ENCODE data around the gene KRTAP5-5. TPM values are rescaled to one million over a fixed set of nuclear protein-coding genes. Genes with fewer than 3 reads are reported as not detected.
"Not testable (repeated sequence)": the region's sequence is repeated elsewhere in the genome, so short reads cannot be mapped to it uniquely, and the experiment has no call there.

KRTAP5-5 gene
- total and polyA plus RNA-seq, 10 of the 15 experiments (the other 5 are each of a cell fraction or from before 2014, with no cell fraction given), result not detected

DNA sequence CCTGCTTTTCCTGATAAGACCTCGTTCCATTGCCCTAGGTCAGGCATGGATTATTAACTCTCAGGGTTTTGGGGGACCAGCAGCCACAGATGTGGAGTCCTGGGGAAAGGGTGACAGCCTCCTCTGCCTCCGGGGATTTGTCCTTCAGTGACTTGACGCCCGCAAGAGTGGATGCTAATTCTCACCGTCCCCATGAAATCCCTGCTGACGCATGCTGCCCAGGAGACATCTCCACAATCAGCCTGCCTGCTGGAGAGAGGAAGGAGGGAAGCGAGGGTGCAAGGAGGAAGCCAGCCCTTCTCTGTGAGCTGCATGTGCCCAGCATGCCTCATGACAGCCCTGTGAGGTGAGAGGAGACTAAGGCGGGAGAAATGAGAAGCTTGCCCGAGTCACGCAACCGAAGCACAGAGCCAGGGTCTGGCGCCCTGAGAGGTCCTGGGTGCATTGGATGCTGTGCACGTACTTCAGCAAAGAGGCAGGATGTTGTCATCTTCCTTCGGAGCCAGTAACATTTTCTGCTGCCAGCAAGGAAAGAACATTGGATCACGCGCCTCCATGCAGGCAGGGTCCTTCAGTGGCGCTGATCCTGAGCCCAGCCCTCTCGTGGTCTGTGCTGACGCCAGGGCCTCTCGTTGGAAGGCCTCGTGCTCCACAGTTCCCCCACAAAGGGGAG lies 40.1 kb downstream of the KRTAP5-5 start (continued):
- TF ChIP-seq, protein P1, sequence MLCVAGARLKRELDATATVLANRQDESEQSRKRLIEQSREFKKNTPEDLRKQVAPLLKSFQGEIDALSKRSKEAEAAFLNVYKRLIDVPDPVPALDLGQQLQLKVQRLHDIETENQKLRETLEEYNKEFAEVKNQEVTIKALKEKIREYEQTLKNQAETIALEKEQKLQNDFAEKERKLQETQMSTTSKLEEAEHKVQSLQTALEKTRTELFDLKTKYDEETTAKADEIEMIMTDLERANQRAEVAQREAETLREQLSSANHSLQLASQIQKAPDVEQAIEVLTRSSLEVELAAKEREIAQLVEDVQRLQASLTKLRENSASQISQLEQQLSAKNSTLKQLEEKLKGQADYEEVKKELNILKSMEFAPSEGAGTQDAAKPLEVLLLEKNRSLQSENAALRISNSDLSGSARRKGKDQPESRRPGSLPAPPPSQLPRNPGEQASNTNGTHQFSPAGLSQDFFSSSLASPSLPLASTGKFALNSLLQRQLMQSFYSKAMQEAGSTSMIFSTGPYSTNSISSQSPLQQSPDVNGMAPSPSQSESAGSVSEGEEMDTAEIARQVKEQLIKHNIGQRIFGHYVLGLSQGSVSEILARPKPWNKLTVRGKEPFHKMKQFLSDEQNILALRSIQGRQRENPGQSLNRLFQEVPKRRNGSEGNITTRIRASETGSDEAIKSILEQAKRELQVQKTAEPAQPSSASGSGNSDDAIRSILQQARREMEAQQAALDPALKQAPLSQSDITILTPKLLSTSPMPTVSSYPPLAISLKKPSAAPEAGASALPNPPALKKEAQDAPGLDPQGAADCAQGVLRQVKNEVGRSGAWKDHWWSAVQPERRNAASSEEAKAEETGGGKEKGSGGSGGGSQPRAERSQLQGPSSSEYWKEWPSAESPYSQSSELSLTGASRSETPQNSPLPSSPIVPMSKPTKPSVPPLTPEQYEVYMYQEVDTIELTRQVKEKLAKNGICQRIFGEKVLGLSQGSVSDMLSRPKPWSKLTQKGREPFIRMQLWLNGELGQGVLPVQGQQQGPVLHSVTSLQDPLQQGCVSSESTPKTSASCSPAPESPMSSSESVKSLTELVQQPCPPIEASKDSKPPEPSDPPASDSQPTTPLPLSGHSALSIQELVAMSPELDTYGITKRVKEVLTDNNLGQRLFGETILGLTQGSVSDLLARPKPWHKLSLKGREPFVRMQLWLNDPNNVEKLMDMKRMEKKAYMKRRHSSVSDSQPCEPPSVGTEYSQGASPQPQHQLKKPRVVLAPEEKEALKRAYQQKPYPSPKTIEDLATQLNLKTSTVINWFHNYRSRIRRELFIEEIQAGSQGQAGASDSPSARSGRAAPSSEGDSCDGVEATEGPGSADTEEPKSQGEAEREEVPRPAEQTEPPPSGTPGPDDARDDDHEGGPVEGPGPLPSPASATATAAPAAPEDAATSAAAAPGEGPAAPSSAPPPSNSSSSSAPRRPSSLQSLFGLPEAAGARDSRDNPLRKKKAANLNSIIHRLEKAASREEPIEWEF (IDR thresholded peaks at IDR 0.05; ENCODE audit: insufficient replicate concordance, low read depth, low read length), result no peak
- no peak for TF ChIP-seq TCF7 (IDR thresholded peaks at IDR 0.05; ENCODE audit: borderline replicate concordance)
- TF ChIP-seq EP300 (IDR thresholded peaks at IDR 0.05; ENCODE audit: borderline replicate concordance in 1 of 2, control insufficient read depth in 1 of 2, low read depth in 2 of 2, low read length in 2 of 2), result no peak
- TF ChIP-seq PML (IDR thresholded peaks at IDR 0.05; ENCODE audit: low read length), result no peak

DNA sequence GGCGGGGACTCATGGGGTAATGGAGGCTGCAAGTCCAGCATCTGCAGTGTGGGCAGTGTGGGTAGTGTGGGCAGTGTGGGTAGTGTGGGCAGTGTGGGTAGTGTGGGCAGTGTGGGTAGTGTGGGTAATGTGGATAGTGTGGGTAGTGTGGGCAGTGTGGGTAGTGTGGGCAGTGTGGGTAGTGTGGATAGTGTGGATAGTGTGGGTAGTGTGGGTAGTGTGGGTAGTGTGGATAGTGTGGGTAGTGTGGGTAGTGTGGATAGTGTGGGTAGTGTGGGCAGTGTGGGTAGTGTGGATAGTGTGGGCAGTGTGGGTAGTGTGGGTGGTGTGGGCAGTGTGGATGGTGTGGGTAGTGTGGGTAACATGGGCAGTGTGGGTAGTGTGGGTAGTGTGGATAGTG lies 40.9 kb downstream of the KRTAP5-5 start:
- DNase-seq (ENCODE audit: low read depth, low spot score); in situ Hi-C loops (cut with MboI); FAIRE-seq; H4K20me1 ChIP-seq (ENCODE audit: control insufficient read depth, insufficient read depth); POLR2A ChIA-PET; ATAC-seq; H3K79me2 ChIP-seq (ENCODE audit: control insufficient read depth, insufficient read depth, low read length); SMC1A ChIA-PET (ENCODE audit: uncharacterized antibody, unreplicated experiment); H3K27ac ChIP-seq (ENCODE audit: control insufficient read depth, insufficient read depth); CTCF ChIA-PET; BruUV-seq (replicated peaks); H3K4me3 ChIP-seq; H3K9me3 ChIP-seq (replicated peaks; ENCODE audit: control insufficient read depth, insufficient read depth, low read length); intact Hi-C loops (cut with micrococcal nuclease; ENCODE audit: unreplicated experiment); RAD21 ChIA-PET (ENCODE audit: unreplicated experiment); H3K36me3 ChIP-seq (ENCODE audit: control insufficient read depth in 2 of 2, insufficient read depth in 2 of 2, low read length in 1 of 2); H3K4me1 ChIP-seq (ENCODE audit: control insufficient read depth, insufficient read depth, low read length); H3K27me3 ChIP-seq (replicated peaks in 1 of 2; ENCODE audit: control insufficient read depth in 2 of 2, insufficient read depth in 2 of 2, low read length in 1 of 2); H3K9ac ChIP-seq (ENCODE audit: control insufficient read depth, insufficient read depth, low read length); H3K4me2 ChIP-seq (ENCODE audit: control insufficient read depth, insufficient read depth); H2AFZ ChIP-seq (ENCODE audit: control insufficient read depth, low read depth, low read length): not testable (repeated sequence)
- WGBS (ENCODE audit: insufficient coverage, insufficient replicate concordance, low lambda C conversion rate, missing lambda C conversion rate), result 80% methylated on average over 1 of the region's 1 CpG
